GM21381 (cell line): ENCODE results near the gene ARHGAP26.

ENCODE experiments used
- ATAC-seq: cut with Tn5 transposase; IDR thresholded peaks from one replicate; pipeline ENCODE4 v1.9.1; 2021; ENCODE audit warnings: mild to moderate bottlenecking, moderate library complexity; ENCODE audit not compliant: unreplicated experiment

The ARHGAP26 gene

DNA sequence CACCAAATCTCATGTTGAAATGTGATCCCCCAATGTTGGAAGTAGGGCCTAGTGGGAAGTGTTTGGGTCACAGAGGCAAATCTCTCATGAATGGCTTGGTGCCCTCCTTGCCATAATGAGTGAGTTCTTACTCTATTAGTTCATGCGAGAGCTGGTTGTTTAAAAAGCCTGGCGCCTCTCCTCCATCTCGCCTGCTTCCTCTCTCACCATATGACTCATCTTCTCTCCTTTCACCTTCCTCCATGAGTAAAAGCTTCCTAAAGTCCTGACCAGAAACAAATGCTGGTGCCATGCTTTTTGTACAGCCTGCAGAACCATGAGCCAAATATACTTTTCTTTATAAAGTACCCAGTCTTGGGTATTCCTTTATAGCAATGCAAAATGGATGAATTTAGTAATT, 20.9 kb upstream of the ARHGAP26 start:
- ATAC-seq: no peak

GRCh38 chr5:142753116-142753631, 17.0 kb upstream of the ARHGAP26 start:
- ATAC-seq: no peak

GRCh38 chr5:142754031-142754430, 16.1 kb upstream of the ARHGAP26 start:
- no peak for ATAC-seq

GRCh38 chr5:142756576-142756975, 13.6 kb upstream of the ARHGAP26 start:
- ATAC-seq: no peak

- no peak for ATAC-seq
Observed at GRCh38 chr5:142757564-142757963, 12.6 kb upstream of the ARHGAP26 start.

- no peak for ATAC-seq
Observed at GRCh38 chr5:142758062-142758795, 11.9 kb upstream of the ARHGAP26 start.

DNA sequence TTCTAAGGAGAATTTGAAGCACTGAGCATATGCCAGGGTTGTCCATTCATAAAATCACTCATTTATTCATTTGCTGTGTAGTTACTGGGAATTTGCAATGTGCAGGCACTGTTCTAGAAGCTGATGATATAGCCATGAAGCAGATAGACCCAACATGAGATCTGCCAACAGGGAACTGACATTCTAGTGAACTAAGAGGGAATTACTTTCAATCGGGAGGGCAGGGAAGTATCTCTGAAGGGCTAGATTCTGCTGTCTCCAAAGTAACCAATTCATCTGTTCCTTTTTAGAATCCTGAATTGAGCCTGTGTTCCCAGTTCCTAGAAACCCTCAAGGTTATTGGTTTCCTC, 11.4 kb upstream of the ARHGAP26 start:
- no peak for ATAC-seq

GRCh38 chr5:142763701-142764100, 6.5 kb upstream of the ARHGAP26 start:
- ATAC-seq: no peak

- no peak for ATAC-seq
Observed at GRCh38 chr5:142767178-142767577, 3.0 kb upstream of the ARHGAP26 start.

GRCh38 chr5:142767911-142768310, 2.3 kb upstream of the ARHGAP26 start:
- ATAC-seq: no peak

GRCh38 chr5:142769251-142769792, 855 bp upstream of the ARHGAP26 start:
- no peak for ATAC-seq

GRCh38 chr5:142770650-142771609, 753 bp downstream of the ARHGAP26 start:
- peak; percentile 27 for ATAC-seq

DNA sequence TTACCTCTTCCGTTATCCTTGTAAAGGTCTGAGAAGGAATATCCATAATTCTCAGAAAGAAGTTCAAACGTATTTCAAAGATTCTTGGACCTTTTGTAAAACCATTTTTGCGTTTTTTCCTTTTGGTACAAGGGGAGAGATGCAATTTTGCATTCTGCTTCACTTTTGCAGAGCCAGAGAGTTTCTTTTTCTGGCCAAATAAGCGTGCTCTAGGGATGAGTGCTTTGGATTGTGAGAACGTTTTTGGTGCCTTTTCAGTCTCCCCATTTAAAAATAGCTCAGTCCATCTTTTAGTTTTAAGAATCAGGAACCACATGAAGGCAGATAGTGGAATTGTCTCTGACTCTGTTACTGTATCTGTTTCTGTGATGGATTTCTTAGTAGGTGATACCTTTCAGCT, 1.5 kb downstream of the ARHGAP26 start:
- no peak for ATAC-seq

DNA sequence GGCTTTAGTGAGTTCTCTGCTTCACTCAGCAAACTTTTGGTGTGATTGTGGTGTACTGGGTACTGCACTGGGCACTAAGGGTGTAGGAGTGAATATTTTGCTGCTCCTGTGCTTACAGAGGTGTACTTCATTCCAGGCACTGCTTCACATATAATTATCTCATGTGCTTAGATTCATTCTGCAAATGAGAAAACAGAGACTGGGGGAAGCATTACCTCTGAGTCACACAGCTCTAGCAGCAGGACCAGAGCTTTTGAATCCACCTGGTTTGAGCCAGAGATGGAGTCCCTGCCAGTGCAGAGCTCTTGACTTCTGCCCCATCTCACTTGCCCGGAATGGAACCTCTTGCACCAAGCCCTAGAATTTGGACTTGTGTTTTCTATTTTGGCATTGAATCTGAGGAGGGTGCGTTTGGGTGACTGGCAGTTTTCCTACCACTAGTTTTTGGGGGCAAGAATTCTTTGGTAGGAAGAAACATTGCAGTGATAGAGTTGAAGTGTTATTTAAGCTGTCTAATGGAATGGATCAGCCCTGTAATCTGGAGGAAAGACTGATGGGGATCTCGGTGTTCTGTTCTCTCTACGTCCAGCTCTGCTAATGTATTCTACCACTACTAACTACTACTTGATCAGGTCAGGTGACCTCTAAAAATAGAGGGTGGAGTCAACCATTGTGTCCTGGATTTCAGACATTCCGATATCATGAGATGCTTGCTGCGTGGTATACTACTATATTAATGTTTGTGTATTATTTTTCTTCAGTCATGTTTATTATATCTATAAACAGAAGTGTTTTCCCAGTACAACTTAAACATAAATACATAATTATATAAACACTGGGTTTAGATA, 2.5 kb downstream of the ARHGAP26 start:
- ATAC-seq: no peak

- no peak for ATAC-seq
Observed at GRCh38 chr5:142777099-142777498, 6.9 kb downstream of the ARHGAP26 start.

GRCh38 chr5:142777850-142778249, 7.7 kb downstream of the ARHGAP26 start:
- ATAC-seq: no peak

GRCh38 chr5:142779163-142779840, 9.1 kb downstream of the ARHGAP26 start:
- no peak for ATAC-seq

GRCh38 chr5:142780871-142781270, 10.7 kb downstream of the ARHGAP26 start:
- no peak for ATAC-seq

- no peak for ATAC-seq
Observed at GRCh38 chr5:142782976-142783530, 12.9 kb downstream of the ARHGAP26 start.
